Mammary epithelial cell (primary cell): Measurements from ENCODE around the gene STARD7.

Source experiments
- CTCF ChIP-seq, 2 donors: IDR thresholded peaks in 1 of 2; conservative IDR thresholded peaks in 1 of 2; 2 replicates each; pipeline ENCODE4 v1.5.1; 2011 to 2012; ENCODE audit warnings: inconsistent platforms in 2 of 2, low read length in 2 of 2, mild to moderate bottlenecking in 2 of 2, control low read depth in 1 of 2, low read depth in 1 of 2; ENCODE audit not compliant: insufficient read depth in 1 of 2; ENCODE audit errors: extremely low read depth in 1 of 2
- EZH2 ChIP-seq: IDR thresholded peaks from 2 replicates; pipeline ENCODE4 v1.6.1; 2012; ENCODE audit warnings: low read length, inconsistent platforms, borderline replicate concordance

DNA sequence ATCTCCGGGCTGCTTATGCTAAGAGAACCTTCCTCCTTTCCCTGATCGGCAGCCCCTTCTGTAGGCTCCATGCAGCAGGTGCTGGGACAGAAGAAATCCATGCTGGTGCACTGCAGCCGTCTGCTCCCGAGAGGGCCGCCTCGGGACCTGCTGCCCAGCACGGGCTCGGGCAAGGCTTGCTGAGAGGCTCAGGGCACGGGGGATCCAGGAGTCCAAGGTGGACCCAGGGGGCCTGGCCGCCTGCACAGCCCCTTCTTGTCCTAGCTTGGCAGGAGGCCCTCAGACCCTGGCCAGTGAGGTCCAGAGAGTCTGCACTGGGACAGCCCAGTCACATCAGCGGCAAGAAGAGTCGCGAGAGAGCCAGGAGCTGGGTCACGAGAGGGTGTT, 50.1 kb downstream of the STARD7 start:
- TF ChIP-seq EZH2 (no peak), CTCF (conservative IDR thresholded peaks at IDR 0.05 in 1 of 2, IDR thresholded peaks at IDR 0.05 in 1 of 2; ENCODE audit: extremely low read depth in 1 of 2, insufficient read depth in 1 of 2, low read depth in 1 of 2, low read length in 2 of 2) (no peak)
